ENCODE results near the gene PRKAG2.

DNA sequence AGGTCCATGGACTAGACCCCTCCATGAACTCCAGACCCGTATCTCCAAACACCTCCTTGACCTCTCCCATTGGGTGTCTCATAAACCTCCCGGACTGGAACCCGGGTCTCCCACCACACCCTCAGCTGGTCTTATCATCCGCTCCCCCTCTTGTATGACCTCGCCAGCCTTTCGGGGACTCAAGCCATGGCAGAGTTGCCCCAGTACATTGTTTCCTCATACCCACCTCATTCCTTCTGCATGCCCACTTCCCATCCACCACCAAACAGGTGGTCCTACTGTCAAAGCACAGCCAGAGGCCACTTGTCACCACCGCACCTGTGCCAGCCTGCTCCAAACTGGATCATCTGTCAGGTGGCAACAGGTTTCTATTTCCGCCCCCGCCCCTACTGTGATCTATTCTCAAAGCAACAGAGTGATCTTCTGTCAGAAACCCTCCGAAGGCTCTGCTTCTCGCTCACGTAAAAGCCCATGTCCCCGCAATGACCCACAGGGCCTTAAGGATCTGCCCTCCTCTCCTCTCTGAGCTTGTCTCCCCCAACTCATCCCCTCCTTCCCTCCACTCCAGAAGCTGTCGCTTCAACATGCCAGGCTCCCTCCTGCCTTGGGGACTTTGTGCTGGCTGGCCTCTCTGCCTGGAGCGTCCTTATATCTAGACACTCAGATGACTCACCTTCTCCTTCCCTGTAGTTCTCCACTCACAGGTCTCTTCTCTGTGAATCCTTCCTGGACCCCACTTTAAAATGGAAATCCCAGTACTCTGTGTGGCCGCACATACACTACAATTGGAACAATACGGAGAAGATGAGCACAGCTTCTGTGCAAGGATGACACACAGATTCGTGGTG is 22.8 kb upstream of the PRKAG2 start:
- TF ChIP-seq EZH2phosphoT487 (IDR thresholded peaks at IDR 0.05; ENCODE audit: insufficient read depth, low read depth) (no peak), EZH2 (IDR thresholded peaks at IDR 0.05; ENCODE audit: insufficient read depth, poor library complexity, severe bottlenecking) (no peak)
